SKM-1 (cell line): ENCODE measurements around the gene MNX1.

Experiments used
- DNase-seq: peaks from one replicate; lab custom pipeline; 2025; ENCODE audit not compliant: unreplicated experiment; lab: John Stamatoyannopoulos, UW

The MNX1 gene

DNA sequence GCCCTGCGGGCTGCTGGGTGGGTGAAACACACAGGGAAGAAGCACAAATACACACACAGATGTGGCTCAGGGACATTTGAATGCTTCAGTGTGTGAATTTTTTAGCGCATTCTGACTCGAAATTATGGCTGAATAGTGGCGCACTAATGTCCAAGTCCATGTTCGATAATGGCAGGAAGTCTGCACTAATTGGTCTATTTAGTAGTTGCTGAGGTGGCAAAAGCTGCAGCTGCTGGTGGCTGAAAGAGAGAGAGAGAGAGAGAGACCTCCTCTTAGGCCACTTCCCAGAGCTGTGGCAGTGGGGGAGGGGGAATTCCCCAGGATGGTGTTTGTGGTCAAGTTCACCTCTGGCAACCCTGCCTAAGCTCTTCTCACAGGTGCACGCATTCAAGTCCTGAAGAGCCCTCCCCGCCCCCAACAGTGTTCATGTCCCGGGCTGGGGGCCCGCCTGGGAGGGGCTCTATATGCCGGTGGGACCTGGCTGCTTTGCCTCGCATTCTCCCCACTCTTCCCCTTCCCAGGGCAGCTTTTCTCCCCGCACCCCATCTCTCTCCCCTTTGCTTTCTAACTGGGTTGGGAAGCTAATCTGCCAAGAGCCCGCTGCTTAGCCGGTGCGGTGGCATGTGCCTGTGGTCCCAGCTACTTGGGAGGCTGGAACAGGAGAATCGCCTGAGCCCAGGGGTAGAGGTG lies 6.0 kb upstream of the MNX1 start:
- no peak for DNase-seq

GRCh38 chr7:157016024-157016351 lies 5.5 kb upstream of the MNX1 start:
- no peak for DNase-seq

GRCh38 chr7:157014635-157015555 lies 4.4 kb upstream of the MNX1 start:
- no peak for DNase-seq

- DNase-seq: no peak
These were observed 3.4 kb upstream of the MNX1 start for GRCh38 chr7:157013602-157014549.

DNA sequence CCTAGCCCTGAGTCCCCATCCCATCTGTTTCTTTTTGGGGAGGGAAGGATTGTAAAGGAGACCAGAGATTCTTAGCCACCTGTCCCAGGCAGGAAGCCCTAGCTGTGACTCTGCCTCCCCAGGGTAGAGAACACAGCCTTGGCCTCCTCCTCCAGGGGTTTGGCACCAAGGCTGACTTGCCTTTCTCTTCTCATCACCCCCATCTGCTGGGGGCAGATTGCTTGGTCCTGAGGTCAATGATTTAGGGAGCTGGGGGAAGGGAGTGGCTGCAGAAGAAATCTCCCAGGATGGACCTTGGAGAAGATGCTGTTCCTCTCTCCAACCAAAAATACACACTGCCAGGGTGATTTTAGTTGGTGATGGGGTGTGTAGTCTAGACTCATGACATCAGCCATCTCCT lies 2.6 kb upstream of the MNX1 start:
- DNase-seq: no peak

GRCh38 chr7:157012113-157012547 lies 1.7 kb upstream of the MNX1 start:
- no peak for DNase-seq

- DNase-seq: no peak
These were observed 1.1 kb upstream of the MNX1 start for GRCh38 chr7:157011333-157012112.

DNA sequence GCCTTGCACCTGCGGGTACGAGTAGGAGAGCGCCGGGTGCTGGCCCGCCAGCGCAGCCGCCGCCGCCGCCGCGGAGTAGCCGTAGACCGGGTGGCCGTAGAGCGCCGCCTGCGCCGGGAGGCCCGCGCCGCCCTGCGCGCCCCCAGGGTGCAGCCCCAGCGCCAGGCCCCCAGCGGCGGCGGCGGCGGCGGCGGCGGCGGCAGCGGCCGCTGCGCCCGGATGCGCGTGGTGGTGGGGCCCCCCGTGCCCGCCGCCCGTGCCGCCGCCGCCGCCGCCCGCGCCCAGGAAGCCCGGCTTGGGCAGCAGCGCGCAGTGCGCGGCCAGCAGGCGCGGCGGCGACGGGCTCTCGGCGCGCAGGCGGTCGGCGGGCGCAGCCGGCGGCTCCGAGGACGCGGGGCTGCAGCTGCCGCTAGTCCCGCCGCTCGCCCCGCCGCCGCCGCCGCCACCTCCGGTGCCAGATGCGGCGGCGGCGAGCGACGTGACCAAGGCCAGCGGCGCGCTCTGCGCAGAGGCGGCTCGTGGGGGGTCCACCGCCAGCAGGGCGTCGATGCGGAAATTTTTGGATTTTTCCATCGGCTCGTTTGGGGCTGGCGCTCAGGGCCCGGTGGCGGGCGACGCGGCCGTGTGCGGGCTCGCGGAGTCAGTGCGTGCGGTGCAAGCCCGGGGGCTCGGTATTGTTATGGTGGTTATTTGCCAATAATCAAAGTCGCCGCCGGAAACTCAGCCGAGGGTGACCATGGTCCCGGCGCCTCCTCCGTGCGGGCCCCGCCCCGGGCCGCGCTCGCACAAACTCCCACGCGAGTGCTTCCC lies 480 bp downstream of the MNX1 start:
- DNase-seq: no peak

GRCh38 chr7:157009170-157009777 lies 1.2 kb downstream of the MNX1 start:
- DNase-seq: no peak

DNA sequence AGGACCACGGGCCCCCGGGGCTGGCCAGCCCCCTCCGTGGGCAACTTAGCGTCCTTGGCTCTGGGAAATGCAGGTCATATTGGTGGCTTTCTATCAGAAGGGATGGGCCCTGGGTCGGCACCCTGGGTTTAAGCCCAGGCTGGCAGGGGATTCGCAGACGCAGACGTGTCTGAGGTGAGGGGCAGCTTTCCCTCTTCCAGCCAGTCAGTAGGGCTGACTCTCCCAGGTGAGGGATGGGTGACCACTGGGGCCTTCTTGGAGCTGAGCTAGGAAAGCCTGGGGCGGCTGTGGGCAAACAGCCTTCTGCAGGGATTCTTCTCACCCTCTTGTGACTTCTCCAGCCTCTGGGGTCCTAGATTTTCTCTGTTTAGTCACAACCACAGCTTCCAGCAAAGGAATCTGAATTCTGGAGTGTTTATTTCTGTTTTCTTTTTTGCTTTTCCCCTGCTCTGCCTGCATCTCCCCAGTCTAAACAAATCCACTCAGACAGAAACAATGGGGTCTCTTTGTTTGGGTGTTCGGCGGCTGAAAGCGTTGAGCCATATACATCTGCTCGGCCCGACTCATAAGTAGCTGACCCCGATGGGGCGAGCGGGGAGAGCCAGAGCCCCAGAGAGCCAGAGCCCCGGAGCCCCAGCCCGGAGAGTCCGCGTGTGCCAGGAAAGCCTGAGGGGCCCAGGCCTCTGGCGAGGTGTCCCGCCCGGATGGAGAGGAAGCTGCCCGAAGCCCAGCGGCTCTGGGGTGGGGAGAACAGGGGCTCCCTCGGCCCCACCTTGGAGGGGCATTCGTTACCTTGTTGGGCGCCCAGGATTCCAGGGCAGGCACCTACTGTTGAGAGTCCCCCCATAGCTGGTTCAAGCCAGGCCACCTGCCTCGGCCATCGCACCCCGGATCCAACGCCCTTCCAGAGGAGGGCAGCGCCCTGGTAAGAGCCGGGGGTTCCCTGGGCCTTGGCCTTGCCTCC lies 2.0 kb downstream of the MNX1 start:
- no peak for DNase-seq

DNA sequence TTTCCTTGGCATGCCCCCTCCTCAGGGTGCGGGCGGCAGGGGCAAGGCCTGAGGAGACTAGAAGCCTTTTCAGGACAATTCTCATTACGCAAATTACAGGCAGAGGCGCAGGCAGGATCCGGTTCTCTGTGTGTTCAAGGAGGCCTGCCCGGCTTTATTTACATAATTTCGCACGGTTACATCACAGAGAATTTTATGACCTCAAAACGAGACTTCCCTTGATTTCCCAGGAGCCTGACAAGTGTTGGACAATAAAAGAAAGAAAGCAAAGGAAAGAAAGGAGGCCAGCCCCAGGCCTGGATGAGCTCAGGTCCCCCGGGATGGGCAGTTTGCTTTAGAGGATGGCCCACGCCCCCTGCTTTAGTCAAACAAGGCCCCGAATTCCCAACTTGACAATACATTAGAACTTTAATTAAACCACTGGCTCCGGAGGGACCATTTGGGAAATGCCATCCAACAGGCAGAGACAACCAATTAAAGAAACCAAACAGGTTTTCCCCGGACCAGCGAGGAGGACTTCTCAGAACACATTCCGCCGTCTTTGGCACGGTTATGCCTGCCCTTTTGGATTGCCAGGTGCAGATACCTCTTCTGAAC lies 2.9 kb downstream of the MNX1 start:
- no peak for DNase-seq

- no peak for DNase-seq
These were observed 3.5 kb downstream of the MNX1 start for GRCh38 chr7:157006829-157007469.

GRCh38 chr7:157006205-157006747 lies 4.2 kb downstream of the MNX1 start:
- DNase-seq: no peak

- DNase-seq: no peak
These were observed 4.8 kb downstream of the MNX1 start for GRCh38 chr7:157005456-157006204.

GRCh38 chr7:157004521-157005455 lies 5.7 kb downstream of the MNX1 start:
- DNase-seq: no peak
